ENCODE data around the gene TNFAIP8L3.
A peak's percentile ranks its signal among the peaks of the same experiment; 100 is the strongest.

The TNFAIP8L3 gene

DNA sequence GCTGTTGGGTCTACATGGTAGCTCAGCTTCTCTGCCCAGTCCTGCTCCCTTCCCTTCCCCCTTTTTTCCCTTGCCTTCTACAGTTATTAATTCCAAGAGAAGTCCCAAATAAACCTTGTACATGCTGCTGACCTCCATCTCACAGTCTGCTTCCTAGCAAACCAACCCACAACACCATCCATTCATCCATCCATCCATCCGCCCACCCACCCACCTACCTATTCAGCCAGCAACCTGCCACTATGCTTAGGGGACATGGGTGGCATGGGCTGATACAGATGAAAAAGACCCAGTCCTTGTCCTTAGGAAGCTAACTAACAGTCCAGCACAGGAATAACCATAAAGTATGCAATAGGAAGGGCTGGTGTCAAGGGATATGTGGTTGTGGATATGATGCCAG lies 5.7 kb downstream of the TNFAIP8L3 start:
- DNase-seq, result no peak

DNA sequence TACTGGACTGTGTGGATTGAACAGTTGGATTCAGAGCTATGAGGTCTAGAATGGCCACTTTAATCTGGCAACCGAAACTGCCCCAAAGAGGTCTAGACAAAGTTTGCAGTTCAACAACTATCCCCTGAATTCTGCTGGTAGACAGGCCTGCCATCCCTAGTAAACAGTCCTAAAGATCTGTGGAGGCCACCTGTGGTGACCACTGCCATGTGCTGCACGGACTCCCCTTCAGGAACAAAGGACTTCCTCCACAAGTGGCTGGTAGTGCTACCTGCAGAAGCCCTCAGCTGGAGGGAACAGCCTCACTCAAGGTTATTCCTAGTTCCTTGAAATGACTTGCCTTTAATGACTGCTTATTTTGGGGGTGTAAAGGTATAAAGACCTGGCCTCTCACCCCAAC lies 6.1 kb downstream of the TNFAIP8L3 start:
- no peak for DNase-seq

DNA sequence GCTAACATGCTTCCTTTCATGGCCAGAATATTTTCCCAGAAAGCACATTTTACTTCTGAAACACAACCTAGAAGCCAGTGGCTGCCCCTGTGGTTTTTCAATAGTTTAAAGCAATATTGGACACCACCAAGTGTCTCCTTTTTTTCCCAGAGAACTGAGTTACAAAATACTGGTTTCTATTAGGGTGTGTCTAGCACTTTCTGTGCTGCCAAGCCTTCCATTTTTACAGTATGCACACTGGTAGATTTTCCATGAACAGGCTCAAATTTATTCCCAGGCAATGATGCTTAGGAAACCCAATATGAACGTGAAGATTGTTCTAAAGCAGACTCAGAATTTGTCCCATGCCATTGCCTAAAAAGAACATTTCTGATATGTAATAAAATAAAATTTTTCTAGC lies 7.2 kb downstream of the TNFAIP8L3 start:
- DNase-seq, result no peak

DNA sequence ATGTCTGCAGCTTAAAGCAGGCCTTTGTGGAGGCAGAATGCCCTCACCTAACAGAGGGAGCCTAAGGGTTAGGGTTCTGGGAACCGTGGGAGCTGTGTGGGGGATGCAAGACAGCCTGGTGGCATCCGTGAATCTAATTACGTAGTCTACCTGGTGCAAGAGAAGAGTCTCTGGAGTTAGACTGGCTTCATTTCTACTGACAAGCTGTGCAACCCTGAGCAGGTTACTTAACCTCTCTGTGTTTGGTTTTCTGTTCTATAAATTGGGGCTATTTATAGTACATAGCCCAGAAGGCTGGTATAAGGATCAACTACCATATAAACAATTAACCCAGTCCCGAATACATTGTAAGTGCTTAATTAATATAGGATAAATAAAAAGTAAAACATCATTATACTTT lies 8.3 kb downstream of the TNFAIP8L3 start:
- no peak for DNase-seq

DNA sequence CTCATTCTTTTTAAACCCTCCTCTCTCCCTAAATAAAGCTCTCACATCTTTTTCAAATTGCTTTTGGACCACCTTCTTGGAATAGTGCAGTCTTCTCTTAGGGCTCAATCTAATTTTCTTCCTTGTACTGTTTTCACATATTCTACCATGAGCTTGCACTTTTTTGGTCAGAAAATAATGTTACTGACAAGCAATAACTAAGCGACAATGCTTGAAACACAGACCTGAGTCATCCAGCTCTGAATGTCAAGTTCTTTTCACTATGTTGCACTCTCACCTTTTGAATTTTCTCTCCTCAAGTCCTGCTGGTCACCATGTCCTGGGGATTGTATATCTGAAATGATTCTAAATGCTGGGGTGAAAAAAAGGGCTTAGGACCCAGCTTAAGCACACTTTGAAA lies 8.9 kb downstream of the TNFAIP8L3 start:
- DNase-seq, result no peak

DNA sequence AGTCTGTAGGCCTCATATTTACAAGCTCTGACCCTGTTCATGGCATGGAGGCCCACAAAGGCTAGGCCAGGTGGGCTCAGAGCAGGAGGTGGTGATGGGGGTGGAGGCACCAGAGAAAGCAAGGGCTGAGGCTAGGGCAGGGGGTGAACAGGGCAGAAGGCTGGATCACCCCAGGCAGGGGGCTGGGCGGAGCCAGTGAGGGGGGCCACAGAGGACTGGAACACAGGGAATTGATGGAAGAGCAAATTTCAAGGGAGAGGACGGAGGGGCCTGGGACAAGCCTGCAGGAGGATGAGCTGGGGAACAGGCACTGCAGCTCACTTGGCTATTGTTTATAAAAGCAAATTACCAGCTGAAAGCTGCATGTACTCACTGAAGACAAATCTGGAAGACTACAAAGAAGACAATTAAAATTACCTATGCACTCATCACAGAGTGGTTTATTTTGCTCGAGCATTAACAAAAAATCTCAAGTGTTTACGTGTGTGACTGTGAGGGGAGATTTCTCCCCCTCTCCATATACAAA lies 11.0 kb downstream of the TNFAIP8L3 start:
- no peak for DNase-seq

DNA sequence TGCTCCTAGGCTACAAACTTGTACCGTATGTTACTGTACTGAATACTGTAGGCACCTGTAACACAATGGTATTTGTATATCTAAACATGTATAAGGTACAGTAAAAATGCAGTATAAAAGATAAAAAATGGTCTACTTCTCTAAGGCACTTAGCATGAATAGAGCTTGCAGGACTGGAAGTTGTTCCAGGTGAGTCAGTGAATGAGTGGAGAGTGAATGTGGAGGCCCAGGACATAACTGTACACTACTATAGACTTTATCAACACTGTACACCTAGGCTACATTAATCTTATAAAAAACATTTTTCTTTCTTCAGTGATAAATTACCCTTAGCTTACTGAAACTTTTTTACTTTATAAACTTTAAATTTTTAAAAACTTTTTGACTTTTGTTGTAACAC lies 12.5 kb downstream of the TNFAIP8L3 start:
- no peak for DNase-seq

DNA sequence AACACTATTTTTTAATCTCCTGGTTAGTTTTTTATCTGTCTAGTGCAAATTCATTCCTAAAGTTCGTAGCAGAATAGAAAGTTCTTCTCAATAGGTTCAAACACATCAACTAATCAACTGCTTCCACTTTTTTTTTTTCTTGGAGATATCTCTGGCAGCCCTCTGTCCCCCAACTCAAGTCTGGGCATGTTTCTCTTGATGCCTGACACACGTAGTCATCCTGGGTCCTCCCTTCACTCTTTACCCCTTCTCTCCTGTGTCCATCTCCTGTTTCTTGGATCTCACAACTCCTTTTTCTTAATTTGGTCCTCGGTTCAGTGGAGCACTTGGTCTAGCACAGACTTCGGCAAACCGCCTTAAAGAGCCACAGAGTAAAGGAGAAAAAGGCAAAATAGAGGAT lies 14.4 kb downstream of the TNFAIP8L3 start:
- no peak for DNase-seq

DNA sequence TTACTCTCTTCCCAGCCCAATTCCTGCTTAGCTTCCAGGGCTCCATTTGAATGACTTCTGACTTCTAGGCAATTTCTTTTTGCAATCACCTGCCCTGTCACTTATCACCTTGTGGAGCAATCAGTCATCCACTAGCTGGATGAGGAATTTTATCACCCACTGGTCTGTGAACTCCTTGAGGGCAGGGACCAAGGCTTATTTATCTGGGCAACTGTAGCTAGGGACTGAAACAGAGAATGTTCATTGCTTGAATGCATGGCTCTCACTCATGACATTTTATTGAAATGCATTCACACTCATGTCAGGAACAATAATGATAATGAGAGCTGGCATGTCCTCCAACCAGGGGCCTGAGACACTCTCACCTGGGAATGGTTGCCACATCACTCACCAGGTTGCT lies 15.5 kb downstream of the TNFAIP8L3 start:
- no peak for DNase-seq

DNA sequence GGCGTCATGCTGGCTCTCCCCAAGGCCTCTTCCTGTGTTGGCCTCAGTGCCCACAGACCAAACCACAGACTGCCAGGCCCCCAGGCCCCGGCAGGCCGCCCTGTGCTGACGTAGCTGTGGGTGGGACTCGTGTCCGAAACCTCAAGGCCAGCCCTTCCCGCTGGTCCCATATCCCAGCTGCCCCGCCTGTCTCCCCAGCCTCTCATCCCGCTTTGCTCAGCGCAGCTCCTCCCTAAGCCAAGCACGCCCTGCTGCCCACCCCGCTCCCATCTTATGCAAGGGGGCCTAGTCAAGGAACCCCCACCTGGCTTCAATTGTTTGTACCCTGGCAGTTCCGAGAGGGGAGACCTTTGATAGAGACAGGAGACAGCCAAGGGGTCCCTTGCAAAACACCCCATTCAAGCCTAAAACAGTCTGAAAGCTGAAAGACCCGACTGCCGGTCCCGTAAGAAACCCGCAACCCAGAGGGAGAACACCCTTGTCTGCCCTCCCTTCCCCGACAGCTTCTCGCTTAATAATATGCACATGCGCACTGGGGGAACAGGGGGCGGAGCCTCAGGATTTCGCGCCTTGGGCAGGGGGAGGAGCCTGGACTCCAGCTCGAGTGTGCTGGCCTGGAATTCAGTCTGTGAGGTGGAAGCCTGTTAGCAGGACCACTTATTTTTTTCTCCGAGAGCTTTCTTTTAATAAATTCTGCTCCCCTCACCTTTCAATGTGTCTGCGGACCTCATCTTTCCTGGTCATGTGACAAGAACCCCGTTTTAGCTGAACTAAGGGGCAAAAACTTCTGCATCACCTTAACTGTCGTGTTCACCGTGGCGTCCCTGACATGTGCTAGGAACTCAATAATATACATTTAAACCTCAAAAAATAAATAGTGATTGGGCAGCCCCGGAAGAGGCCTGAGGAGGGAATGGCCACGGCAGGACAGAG lies 17.2 kb downstream of the TNFAIP8L3 start:
- DNase-seq, result peak; percentile 63 to 79

DNA sequence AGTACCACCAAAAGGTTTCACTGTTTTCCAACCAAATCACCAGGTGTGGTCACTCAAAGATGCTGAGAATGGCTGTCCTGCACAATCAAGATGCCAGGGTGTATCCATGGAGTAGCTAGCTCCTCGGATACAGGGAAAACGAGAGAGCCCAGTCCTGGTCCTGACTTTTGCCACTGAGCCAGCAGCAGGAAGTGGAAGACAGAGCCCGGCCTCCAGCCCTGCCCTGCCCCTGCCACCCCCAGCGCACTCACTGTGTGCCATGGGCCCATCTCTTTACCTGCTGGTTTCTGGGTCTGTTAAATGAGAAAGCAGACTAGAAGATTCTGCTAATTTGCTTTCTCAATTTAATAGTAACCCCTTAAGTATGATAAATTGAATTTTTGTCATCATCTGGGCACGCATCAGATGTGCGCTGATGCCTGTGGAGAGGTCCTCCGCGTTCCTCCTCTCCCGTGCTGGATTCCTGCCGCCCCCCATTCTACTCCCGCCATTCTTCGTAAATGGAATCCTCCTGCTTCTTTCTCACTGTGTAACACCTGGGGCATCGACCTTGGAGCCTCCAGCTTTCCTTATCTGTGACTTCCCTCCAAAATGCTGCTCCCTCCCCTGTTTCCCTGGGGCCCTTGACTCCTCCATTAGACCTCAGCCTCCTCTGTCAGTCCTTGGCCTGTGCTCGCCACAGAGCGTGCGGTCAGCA lies 18.0 kb downstream of the TNFAIP8L3 start:
- no peak for DNase-seq

DNA sequence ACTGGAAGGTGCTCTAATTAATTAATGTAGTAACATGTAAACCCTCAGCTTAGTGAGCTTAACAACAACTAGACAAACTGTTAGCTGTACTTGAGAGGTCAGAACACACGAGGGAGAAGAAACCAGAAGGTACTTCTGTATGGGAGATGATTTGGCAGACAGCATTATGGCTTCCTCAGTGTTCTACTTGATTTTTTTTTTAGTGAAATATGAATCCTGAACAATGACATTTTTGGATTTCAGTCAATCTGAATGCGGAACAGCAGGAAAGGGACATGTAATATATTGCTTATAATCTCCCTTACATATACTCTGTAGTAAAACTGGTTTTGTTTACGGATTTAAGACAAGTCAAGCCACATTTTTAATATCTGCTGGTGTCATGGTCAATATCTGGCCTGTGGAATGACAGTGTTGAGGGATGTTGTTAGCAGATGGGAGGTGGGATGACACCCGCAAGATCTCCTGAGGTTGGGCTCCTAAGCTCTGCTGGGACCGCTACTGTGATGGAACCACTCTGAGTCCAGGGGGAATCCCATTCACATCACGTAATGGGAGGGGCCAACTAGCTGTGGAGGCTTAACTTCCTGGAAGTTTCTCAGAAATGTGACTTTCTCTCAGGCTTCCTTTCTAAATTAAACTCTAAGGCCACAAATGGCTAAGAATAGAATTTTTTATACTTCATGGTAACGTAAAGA lies 18.7 kb downstream of the TNFAIP8L3 start:
- DNase-seq, result no peak

DNA sequence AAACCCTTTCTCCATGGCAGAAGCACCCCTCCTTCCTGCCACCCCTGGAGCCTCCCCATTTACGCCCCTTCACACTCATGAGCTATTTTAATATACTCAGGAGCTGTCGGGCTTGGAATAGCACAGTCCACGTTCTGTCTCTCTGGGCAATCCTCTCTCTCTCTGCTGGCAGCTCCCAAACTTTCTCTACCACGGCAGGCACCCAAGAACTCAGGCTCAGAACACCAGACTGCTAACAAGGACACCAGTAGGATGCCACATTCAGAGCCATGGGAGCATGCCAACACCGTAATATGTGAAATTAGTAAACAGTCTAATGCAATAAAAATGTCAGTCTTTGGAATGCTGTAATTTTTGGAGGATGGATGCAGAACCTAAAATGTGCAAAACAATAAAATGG lies 19.3 kb downstream of the TNFAIP8L3 start:
- DNase-seq, result no peak

DNA sequence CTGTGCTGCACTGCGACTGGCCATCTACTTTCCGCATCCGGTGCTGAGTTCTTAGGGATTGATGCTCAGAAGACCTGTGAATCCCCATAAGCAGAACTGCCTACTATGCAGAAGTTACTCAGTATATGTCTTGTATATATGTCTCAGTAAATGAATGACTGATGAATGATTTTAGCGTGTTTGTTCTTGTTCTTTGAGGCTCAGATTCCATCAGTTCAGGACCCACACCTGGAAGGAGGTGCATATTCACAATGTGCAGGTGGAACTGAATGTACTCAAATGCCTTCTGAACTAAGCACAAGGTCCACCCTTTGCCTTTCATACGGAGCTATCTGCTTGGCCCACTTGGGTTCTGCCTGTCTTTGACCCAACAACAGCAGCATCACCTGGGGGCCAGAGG lies 19.8 kb downstream of the TNFAIP8L3 start:
- no peak for DNase-seq

DNA sequence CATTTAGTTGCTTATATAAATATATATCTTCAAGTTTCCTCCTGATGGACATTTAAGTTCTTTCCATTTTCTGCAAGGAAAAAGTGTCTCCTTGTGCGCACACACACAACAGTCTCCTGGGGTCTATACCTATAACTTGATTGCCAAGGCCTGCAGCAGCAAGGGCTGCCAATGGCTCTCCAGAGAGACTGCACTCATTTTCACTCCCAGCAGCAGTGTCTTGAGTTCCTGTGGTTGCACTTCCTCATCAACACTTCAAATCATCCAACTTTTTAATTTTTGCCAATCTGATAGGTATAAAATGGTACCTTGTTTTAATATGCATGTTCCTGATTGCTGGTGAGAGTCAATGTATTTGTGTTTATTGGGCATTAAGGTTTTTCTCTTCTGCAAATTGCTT lies 23.1 kb downstream of the TNFAIP8L3 start:
- no peak for DNase-seq

DNA sequence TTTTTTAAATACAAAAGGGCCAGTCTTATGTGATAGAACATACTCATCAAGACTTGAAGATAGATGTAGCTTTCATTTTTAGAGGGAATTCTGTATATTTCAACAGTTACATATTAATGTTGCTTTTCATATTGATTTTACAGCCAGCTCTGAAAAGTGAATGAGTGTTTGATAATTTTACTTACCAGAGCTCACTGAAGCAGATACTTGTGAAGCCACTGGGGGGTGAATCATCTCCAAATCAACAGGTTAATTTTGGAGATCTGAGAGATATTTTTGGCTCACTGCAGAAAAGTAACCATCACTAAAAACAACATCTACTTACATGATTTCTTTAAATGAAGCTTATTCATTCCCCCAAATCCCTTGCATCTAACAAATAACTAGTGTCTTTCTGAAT lies 24.7 kb downstream of the TNFAIP8L3 start:
- DNase-seq, result no peak

DNA sequence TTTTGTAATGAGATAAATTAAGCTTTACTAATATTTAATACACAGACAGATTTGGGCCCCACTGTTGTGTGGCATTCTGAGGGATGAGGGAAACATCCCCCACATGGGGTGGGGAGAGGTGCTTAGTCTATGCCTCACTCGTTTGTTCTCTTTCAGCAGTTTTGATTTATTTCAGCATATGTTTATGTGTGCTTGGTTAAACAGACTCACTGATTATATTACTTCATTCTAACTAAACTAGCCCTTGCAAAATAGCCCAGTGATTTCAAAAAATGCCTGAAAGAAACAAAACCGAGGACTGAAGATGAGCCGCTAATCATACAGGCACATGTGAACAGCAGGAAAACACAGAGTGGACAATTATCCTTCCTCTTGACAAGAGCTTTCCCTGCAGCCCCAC lies 27.2 kb downstream of the TNFAIP8L3 start:
- no peak for DNase-seq

DNA sequence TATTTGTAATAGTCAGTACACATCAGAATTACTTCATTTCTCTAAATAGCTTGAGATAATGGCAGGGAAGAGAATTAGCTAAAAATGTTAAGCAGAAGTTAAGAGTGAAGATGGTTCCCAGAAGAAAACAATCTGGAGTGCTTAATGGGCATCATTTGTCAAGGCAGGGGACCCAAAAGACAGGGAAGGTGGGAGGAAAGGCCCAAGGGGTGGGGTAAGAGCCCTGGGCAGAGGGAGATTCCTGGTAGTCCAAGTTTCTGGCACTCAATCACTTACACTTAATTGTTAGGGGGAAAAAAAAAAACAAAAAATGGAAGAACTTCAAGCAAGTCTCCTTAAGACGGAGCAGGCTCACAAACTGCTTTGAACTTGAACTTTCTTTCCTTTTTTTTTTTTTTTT lies 28.9 kb downstream of the TNFAIP8L3 start:
- DNase-seq, result no peak

DNA sequence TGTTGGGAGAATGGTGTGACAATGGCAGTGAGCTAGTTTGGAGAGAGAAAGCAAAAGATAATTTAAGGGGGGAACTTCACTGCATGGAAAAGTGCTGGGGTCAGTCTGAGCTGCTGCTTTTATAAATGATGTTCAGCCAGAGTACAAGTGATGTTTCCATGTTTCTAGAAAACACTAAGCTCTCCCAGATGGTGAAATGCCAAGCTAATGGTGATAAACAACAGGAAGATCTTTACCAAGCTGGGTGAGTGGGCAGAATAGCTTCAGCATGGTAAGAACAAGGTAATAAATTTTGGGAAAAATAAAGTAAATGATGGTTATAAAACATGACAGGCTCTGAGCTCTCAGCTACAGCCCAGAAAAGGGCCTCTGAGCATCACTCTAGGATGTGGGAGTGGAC lies 29.4 kb downstream of the TNFAIP8L3 start:
- DNase-seq, result no peak

DNA sequence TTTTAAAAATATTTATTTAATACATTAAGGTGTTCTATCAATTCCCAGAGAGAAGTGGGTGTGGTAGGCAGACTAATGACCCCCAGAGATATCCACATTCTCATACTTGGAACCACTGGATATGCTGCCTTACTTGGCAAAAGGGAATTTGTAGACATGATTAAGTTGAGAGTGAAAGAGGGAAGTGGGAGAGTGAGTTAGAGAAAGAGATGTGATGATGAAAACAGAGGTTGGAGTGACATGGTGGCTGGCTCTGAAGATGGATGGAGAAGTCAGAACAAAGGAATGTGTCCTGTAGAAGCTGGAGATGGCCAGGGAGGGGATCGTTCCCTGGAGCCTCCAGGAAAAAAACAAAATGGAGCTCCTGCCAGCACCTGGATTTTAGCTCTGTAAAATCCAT lies 32.0 kb downstream of the TNFAIP8L3 start:
- DNase-seq, result no peak

DNA sequence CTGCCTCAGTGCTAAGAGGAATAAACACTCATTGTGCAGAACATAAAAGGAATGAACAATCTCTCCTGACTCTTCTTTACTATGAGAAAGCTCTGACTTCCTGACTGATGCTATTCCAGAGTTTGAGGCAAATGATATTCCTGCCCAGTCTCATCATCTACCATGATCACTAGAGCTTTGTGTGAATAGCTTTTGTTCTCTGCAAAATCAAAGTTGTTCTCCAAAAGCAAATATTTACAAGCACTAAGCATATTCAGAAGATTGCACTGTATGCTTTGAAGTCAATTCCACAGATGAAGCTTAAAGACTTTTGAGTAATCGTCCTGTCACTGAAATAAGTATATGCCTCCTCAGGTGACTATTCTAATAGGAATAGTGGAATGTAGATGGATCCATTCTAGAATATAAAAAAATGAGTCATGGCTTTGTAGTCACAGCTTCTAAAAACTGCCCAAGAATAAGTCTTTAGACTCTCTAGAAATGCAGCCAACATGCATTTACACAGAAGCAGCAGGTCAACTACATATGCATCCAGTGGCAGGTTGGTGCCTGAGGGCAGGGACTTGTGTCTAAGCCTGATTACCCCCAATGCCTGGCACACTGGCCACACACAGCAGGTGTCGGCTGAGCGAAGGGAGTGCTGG lies 34.6 kb downstream of the TNFAIP8L3 start:
- DNase-seq, result no peak

DNA sequence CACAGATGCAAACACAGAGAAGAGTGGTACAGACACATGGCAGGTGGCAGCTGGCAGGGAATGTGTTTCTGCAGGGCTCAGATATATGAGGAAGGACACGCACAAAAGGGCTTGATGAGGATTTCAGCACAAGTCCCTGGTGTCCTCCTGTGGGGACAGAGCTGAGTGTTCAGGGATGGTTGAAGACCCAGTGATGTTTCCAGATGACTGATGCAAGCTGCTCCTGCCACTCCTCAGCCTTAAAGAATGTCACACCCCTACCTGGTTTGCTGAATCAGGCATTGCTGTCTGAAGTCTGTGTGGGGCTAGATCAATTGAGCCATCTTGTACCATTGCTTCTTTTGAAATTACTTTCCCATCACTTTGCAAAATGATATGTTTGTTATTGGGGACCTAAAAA lies 40.2 kb downstream of the TNFAIP8L3 start:
- no peak for DNase-seq

DNA sequence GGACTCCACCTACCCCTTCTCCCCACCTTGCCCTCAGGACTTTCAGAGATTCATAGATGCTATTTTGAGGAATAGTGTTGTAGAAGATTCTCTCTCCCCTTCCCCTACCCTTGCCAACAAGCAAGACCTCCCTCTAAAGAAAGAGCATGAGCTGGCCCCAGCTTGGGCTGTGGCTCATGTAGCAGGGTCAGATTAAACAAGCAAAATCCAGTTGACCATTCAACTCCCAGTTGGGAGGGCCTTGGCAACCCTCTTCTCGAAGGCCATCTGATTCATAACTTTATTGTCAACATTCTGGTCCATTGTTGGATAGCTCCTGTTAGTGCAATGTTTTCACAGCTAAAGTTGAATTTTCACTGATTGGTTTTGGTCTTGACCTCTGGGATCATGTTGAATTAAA lies 41.1 kb downstream of the TNFAIP8L3 start:
- no peak for DNase-seq
